Measurements from ENCODE around the gene TMEM17.

TMEM17 gene

DNA sequence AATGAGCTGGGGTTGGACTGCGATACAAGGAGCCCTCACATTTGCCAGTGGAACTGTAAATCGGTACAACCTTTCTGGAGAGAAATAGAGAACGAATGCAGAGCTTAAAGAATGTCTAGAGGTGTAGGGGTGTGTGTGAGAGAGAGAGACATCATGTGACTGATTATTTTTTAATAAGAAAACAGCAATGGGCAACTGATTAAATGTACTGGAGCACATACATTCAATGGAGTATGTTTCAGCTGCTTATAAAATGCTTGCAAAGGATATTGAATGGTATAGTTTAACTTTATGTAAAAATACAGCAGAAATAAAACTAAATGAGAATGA is 391 bp upstream of the TMEM17 start:
- no peak for DNase-seq

DNA sequence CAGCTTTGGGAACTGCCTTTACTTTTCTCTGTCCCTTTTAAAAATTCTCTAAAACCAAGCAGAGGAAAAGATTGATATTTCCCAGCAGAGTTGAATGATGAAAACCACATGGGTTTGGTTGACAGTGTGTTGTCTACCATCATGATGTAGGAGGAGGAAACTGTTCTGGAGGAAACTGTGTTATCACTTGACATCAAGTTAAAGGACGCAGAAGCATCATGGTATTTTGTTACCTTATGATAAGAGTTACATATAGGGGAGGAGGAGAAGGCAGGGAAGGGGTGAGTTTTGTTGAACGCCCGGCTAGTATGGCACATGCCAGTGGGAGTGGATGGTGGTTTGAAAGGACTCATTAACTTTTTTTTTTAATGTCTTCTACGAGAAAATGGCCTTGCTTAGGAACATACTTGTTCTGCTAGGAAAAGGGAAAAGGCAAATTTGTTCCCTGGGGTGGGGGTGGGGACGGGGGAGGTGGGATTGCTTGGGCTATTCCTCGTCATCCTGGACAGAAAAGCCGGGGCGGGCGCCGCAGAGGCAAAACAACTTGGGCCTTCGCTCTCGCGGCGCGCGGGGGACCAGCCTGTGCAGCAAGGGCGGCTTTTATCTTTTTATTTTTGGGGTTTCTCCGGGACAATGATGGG is 766 bp downstream of the TMEM17 start:
- peak; percentile 24 for DNase-seq

DNA sequence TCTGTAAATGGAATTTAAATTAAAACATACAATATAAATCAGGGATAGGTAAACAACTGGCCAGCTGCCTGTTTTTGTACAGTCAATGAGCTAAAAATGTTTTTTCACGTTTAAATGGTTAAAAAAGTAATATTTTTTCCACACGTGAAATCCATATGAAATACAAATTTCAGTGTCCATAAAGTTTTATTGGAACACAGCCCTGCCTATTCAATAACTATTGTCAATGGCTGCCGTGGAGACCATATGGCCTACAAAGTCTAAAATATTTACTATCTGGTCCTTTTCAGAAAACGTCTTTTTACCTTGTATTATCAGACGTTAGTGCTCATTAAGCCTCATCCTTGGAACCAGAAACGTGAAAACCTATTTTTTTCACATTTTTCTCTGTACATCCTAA is 1.3 kb downstream of the TMEM17 start:
- no peak for DNase-seq

DNA sequence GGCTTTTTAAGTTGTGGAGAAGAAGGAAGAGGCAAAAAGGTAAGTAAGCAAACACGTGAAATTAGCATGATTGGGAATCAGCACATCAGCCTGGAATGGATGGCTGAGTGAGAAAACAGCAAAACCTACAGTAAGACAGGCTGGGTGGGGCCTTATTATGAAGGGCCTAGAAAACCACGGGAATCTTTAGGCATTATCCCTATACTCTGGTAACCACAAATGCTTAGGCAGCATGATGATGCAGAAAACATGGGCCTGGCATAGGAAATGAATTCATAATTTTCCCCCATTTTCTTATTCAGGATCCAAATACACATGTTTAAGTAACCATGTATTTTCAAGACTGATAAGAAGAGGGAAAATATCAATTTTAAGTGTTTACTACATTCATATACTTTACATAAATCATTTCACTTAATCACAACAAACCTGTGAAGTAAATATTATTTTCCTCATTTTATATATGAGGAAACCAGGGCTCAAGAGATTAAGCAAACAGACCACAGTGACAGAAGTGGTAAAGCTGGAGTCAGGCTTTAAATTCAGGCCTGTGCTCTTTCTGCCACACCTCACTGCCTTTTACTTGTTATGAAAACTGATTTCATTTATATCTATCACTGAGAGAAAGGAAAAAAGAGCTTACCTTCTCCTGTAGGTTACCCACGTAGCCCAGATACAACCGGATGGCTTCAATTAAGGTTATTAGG is 4.0 kb downstream of the TMEM17 start:
- DNase-seq: peak; percentile 81

DNA sequence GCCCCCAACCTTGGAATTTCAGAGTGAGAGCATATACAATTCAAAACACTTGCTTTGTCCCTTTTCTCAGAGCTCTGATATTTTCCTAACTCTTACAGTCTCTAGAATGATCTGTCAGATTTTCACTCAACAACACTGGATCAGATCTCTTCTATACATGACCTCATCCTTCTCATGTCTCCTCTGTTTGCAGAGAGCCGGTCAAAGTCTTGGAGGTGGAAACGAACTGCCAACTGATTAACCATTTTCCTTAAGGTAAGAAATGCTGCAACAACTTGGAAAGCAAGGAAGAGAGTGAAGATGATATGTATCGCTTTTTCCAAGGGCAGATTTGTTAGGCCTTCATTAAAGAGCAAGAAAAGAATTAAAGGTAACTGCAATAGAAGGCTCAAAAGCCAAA is 4.9 kb downstream of the TMEM17 start:
- no peak for DNase-seq

DNA sequence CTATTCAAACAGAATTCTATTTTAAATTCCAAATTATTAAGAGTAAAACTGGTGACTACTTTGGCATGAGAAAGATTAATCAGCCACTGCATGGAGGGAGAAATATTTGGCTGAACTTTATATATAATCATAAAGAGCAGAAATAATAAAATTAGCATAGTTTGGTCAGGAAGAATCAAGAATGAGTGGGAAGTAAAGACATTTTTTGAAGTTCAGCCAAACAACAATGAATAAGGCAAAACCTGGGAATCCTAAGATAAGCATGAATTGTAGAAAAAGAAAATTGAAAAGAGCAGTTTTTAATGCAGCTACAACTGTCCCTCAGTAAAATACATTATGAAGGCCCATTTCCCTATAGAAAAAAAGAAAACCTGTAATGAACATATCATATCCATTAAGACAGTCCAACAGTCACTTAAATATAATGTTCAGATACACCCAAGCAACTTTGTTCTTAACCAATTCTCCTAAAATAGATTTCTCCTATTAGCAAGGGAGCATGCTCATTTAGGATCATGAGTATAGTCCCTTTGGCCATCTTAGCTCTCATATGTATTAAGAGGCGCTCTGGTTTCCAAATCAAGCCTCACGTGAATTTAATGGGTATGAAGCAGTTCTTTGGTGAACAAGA is 6.5 kb downstream of the TMEM17 start:
- DNase-seq: peak; percentile 23

DNA sequence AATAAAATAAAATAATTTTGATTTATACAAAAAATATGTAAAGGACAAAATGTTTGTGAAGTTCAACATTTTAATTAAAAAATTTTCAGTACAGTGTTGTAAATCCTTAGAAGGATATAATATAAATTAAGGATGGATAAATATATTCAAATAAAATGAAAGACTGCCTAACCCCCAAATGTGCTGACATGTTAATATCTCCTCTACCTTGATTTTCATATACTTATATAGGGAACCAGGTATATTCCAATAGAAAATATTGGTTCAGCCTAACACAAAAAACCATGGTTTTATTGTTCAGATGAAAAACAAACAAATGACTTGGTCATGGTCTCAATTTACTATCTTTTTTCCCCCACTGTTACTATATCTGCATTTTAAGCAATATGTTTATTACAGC is 7.3 kb downstream of the TMEM17 start:
- no peak for DNase-seq

DNA sequence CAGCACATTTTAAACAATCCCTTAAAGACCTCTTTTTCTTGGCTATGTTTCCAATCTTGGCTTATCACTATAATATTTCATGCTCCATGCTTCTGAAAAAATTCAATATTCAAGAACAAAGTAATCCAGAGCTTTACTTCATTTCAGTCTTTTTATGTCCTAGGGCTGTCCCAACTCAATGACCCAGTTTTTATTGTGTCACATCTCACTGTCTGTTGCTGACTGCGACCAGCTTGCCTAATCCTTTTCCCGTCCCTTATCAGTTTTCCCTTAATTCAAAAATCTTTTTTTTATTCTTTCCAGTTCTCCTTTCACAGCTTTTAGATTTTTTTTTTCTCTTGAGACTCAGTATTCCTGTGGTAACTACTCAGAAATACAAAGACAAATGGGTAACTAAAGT is 10.2 kb downstream of the TMEM17 start:
- no peak for DNase-seq

DNA sequence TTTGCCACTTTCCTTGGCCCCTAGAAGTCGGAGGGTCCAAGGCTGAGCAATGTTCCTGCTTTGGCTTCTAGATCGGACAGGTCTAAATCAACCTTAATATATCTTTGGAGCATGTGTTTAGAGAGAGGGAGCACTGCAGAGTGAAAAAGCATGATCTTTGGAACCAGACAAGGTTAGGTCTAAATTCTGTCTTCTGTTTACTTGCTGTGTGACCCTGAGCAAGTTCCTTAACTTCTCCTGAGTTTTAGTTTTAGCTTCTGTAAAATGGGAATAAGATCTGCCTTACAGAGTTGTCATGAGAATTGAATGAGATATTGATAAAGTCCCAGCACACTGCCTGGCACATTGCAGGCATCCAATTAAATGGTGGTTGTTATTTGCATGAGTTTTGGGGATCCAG is 13.9 kb downstream of the TMEM17 start:
- no peak for DNase-seq

DNA sequence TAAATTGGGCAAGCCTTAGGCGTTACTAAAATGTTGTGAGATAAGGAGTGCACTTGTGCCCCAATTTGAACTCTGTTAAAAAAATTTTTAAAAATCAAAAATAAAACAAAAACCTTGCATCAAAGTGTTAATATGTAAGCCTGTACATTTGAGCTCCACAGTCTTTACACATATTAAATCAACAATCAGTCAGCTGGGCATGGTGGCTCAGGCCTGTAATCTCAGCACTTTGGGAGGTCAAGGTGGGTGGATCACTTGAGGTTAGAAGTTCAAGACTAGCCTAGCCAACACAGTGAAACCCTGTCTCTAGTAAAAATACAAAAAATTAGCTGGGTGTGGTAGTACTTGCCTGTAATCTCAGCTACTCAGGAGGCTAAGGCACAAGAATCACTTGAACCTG is 16.3 kb downstream of the TMEM17 start:
- no peak for DNase-seq

DNA sequence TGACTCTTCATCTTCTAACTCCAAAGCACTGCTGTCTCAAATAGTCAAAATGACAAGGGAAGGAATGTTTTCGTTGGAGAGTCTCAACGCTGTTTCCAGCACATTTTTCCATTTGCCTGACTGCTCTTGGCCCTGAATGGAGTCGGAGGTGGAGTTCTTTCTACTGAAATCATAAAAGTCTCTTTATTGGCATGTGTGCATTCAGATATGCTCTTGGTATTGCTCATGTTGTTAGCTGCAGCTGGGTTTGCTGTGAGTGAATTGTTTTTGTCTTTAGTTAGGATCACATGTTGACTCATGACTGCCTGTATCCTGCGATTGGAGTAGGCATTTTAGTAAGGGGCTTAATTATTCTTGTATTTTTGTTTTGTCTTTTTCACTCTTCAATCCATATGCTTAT is 16.8 kb downstream of the TMEM17 start:
- DNase-seq: peak; percentile 81

DNA sequence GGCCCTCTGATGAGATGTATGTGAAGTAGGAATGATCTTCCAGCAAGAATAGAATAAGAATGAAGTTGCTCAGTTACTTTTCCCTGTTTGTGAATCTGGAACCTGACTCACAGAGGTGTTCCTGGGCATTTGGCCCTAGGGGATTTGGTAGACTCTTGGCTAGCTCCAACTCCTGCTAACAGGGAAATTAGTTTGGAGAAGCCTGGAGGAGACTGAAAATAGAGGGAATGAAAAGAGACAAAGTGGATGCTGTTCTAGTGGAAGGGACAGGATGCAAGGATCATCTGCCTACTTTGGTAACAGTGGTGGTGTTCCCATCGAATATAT is 19.6 kb downstream of the TMEM17 start:
- peak; percentile 70 for DNase-seq

DNA sequence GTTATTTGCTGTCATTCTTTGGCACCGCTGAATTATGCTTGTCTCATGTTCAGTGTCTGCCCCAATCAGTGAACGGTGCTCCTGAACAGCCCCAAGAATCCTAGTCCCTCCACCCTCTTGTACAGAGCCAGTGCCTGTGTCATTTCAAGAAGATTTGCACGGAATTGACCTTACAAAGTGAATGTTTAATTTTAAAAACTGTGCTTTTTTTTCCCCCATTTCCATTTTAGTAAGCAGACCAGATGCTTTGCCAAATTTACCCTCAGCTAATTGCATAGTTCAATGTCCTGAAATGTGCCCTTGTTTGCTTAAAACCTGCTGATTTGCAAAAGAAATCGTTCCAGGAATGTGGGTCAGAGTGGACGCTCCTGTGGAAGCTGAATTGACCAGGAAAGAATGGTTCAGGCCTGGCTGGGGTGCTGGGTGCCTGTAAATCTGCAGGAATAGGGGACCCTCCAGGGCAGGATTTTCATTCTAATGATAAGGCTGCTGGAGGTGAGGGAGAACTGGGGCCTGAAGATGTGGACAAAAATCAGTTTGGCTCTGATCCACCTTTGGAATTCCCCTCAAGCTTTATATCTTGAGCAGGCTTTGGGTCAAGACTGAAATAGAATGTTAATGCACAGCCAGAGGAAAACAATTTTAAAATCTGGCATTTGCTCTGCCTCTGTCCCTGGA is 20.1 kb downstream of the TMEM17 start:
- no peak for DNase-seq

DNA sequence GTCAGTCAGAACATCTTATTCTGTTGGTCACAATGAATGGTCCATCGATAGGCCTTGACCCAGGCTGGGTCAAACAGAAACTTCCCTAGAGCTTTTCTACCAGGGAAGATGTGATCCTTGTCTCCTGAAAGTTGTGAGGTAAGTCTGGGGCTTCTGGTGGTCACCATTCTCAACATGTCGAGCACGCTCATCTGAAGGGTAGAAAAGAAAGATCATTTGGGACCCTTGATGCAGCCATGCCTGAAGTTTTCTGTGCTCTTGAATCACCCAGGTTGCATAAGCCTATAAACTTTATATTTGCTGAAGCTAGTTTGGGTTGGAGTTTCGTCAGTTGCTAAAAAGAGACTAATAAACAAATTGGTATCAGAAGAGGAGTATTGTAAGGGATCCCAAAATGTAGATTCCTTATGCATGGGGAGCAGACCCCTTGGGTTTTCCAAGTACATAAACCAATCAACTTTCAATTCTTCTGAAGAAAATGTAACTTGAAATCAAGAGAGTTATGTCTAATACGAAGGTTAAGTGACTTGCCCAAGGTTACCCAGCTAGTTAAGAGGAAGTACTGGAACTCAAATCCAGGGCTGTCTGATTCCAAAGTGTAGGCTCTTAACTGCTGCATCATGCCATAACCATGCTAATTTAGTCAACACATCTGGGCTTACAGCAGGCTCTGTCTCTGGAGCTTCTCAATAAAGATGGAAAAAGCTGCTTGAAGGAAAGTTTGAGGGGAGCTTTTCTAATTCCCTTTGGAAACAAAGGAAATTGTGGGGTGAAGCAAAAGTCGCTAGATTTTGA is 23.2 kb downstream of the TMEM17 start:
- DNase-seq: no peak

DNA sequence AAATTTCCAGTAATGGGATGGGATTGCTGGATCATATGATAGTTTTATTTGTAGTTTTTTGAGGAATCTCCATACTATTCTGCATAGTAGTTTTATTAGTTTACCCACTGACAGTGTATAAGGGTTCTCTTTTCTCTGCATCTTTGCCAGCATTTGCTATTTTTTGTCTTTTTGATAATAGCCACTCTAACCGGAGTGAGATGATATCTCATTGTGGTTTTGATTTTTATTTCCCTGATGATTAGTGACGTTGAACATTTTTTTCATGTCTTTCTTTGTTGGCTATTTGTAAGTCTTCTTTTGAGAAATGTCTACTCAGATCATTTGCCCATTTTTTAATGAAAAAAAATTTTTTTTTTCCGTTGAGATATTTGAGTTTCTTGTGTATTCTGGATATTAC is 26.1 kb downstream of the TMEM17 start:
- no peak for DNase-seq

DNA sequence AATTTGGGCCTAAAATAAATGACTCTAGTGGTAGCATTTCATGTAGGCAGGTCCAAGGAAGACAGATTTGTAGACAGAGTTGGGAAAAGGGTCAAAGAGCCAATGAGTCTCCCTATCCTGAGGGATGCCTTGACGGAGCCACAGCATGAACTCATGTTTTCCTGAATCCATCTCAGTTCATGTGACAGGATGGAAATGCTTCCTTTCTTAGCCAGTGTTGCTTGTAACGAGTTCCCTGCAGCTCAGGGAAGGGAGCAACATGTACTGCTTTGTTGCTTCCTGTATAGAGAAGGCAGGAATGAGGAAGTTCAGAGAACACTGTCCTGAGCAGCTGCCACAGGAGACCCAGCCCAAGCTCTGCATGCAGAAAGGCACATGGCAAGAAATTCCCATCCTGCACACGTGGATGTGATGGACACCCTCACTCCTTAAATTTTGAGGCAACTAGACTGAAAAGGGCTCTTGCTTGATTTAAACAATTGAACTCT is 27.9 kb downstream of the TMEM17 start:
- peak; percentile 46 for DNase-seq

DNA sequence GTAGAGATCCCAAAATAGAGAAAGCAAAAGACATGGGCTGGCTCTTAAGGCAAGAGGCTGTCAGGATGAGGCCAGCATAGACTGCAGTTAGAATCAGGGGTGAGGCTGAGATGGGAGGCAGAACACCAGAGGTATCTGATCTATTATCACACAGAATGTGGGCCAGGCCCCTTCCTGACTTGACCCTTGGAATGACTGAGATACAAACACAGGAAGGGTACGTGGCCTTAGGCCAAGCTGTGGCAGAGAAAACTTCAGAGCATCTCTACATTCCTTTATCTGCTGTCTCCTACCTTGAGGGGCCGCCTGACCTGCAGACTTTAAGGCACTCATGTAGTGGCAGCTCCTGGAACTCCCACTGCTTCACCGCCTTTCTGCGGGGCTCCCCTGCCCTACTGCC is 28.4 kb downstream of the TMEM17 start:
- no peak for DNase-seq

DNA sequence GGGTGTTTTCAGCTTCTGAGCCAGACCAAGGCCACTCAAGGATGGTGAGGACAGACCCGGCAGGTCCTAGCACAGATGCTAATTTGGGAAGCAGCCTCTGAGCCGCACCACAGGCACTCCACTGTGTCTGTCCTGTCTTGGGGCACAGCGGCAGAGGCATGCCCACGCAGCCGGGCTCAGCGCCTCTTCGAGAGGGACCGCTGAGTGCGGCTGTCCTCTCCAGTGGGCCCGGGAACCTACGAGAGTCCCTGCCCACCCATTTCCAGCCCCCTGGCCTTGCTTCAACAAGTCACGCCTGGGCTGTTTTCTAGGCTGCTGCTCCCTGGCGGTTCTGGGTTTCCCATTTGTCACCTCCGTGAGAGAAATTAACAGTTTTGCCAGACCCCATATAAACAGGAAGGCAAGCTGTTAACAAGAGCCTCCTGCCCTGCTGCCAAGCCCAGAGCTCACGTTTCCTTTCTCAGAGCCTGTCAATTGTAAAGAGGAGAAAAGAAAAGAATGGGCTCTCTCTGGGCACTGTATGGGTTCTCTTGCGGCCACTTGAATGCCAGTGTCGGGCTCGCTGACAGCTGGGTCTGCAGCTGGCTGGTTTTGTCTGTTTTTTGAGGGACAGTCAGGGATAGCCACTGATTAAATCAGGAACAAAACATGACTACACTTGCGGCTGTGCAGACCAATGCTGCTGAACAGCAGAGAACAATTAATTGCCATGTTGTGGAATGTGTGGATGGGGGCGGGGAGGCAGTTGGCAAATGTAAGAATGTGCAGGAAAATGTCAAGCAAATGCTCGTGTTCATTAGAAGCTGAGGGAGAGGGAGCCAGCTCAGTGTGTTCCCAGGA is 30.6 kb downstream of the TMEM17 start:
- DNase-seq: peak; percentile 53

DNA sequence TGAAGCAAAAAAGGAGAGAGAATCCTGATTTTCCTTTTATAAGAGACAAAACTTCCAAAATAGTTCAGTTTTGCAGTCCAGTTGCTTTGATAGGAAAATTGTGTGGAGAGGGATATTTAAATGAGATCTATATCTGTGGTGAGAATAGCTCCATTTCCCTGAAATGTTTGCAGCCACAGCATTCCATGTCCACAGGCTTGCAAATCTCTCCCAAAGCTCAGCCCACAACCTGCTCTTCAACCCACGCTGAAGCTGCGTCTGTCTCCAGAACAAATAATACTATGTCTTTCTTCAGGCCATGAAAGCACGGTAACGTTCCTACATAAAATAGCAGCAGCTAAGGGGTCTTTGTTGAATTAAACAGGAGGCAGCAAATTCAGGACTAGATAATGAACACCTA is 31.8 kb downstream of the TMEM17 start:
- peak; percentile 59 for DNase-seq

DNA sequence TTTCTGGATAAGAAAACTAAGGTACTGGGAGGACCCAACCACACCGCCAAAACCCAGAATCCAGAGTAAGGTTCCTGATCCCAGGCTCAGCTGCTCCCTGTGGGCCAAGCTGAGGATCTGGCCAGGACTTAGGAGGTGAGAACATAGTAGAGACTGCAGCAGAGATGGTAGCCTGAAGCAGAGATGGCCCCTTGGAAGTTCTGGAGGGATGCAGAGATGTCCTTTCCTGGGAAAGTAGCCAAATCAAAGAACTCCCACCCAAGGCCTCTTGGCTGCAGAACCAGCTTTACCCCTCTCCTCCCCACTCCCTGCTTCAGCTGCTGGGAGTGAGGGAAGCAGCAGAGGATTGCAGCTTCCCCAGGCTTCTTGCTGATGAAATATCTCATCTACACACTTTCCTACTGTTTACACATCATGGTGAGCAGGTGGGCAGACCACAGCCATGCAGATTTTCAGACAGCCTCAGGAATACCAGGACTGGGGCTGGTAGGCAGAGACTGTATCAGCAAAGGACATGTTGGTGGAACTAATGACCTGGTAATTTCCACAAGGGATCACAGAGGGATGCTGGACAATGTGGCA is 32.7 kb downstream of the TMEM17 start:
- peak; percentile 23 for DNase-seq

DNA sequence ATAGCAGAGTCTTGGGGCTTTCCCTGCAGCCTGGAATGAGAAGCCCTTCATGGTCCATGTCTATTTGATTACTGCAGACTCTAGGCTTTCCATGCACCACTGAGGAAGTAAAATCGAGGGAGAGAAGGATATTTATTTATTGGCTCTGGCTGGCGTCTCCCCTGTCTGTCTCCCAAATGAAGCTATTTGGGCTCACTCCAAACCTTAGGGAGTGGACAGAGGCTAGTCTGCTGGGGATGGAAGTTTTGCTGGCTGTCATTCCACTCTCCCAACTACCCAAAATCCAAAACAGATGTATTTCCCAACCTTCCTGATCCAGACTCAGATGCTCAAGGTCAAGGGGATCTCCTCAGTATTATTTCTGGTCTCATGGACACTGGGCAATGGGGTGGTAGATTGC is 33.7 kb downstream of the TMEM17 start:
- DNase-seq: peak; percentile 73

DNA sequence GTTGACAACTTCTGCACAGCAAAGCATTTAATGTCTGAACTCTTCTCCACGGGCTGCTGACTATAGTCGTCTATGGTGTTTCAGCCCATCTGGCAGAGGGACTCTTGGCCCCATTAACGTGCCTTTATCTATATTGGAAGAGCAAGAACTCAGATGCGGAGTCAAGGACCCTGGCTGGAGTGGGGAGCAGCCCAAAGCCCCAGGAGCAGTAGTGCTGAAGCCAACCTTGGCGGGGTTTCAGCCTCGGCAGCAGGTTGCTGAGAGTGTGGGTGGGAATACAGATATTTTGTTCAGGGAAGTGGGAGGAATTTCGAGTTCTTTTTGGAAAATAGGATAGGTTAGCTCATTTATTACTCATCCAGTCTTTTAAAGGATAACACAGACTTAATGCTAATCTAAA is 34.2 kb downstream of the TMEM17 start:
- no peak for DNase-seq

All from fibroblast of upper back skin (primary cell).